DMS53 treated with DMSO at 0.1 percent for 48 hours (cell line): ENCODE results near the gene TLK2.
"Not testable (repeated sequence)": the region's sequence is repeated elsewhere in the genome, so short reads cannot be mapped to it uniquely, and the experiment has no call there.

Source experiments
- DNase-seq: peaks from one replicate; lab custom pipeline; 2025; ENCODE audit not compliant: unreplicated experiment; lab: John Stamatoyannopoulos, UW

TLK2 gene

GRCh38 chr17:62597920-62598319 is 119.3 kb downstream of the TLK2 start:
- DNase-seq, result no peak

- no peak for DNase-seq
These were observed 121.5 kb downstream of the TLK2 start for GRCh38 chr17:62599964-62600657.

DNA sequence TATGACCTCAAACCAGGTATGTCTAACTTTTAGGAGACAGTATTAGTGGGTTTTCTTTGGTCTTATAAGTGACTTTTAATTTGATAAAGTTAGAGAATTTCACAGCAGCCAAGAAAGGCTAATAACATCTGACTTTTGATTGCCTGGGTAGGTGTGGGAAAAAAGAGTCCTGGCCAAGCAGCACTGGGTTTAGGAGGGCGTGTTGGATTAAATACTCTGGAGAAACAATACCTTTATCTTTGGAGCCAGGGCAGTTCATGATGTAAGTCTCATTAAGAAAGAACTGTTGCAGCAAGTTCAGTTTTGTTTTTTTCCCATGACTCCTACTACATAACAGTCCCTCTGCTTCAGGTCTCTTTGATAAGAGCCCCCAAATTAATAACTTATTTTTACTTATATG is 122.2 kb downstream of the TLK2 start:
- no peak for DNase-seq

DNA sequence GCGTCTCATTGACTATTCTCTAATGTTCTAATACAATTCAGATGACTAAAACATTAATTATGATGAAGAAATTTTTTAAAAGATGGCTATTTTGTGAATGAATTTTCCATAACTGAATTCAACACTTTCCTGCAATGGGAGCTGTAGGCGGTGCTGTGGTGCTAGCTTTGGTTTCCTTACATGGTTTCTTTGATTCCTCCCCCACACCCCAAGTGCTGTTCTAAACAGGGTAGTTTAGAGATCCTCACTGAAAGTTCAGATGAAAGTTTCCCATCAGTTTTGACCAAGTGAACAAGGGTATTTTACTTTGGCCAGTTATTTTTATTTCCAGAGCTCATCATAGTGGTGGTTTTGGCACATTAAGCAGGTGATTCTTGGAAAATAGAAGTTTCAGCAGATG is 122.8 kb downstream of the TLK2 start:
- no peak for DNase-seq

DNA sequence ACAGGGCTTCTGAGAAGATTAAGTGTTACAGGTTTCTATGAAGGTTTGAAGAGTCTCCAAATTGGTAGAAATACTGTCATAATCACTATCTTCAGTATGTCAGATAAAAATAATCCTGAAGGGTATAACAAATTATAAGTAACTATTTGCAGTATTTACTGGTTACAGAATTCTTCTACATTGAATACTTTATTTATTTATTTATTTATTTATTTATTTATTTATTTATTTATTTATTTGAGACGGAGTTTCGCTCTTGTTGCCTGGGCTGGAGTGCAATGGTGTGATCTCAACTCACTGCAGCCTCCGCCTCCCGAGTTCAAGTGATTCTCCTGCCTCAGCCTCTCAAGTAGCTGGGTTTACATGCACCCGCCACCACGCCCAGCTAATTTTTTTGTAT is 125.2 kb downstream of the TLK2 start:
- DNase-seq, result not testable (repeated sequence)

GRCh38 chr17:62605588-62605987 is 127.0 kb downstream of the TLK2 start:
- DNase-seq, result no peak

- no peak for DNase-seq
These were observed 132.7 kb downstream of the TLK2 start for GRCh38 chr17:62611292-62611691.

GRCh38 chr17:62611728-62612127 is 133.1 kb downstream of the TLK2 start:
- no peak for DNase-seq

- DNase-seq, result not testable (repeated sequence)
These were observed 133.7 kb downstream of the TLK2 start for GRCh38 chr17:62612289-62612688.

DNA sequence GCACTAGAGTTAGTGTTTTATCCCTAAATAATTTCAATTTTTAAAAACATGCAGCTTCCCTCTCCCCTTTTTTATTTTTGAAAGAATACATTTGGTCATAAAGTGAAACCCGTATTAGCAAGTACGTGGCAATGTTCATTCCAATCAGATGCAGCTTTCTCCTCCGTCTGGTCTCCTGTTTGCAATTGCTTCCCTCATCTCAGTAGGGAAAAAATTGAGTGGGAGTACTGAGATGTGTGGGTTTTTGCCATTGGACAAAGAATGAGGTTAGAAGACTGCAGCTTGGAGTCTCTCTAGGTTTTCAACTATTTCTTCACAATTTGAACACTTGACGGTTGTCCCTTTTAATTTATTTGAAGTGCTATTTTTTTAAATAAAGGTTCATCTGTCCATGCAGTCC is 134.5 kb downstream of the TLK2 start:
- DNase-seq, result not testable (repeated sequence)

- no peak for DNase-seq
These were observed 135.5 kb downstream of the TLK2 start for GRCh38 chr17:62614142-62614541.

- no peak for DNase-seq
These were observed 136.9 kb downstream of the TLK2 start for GRCh38 chr17:62615503-62615902.

DNA sequence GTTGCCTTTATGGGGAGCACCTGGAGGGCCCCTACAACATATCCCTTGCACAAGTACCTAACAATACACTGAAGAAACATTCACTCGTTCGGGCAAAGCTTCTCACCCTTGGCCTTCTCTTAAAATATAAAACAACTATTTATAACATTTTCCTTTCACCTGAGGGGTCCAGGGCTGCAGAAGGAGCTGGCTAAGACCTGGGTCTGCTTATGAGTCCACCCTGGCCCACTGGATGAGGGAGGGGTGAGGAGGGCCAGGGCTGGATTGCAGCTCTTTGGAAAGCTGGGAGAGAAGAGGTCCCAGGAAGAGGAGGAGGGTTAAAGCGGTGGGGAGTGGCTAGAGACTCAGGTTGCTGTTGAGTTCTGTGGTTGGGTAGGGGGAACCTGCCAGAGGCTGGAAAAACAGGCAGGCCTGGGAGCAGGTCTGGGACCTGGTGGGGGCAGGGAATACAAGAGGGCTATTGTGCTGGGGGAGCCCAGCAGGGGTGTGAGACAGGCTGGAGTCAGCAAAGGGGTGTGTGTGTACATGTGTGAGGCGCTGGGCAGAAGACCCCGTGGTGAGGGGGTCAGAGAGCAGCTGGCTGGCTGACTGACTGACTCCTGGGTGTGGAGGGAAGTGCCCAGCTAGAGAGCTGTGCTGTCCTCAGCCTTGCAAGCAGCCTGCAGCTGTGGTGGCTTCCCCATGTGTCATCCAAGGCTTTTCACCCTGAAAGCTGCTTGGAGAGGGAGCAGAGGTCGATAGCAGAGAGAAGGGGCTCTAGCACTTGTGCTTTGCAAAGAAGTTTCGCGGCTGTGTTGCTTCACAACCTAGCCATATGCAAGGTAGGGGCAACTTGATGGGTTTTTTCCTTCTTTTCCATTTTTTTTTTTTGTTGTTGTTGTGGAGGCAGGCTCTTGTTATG is 138.6 kb downstream of the TLK2 start:
- DNase-seq, result no peak

DNA sequence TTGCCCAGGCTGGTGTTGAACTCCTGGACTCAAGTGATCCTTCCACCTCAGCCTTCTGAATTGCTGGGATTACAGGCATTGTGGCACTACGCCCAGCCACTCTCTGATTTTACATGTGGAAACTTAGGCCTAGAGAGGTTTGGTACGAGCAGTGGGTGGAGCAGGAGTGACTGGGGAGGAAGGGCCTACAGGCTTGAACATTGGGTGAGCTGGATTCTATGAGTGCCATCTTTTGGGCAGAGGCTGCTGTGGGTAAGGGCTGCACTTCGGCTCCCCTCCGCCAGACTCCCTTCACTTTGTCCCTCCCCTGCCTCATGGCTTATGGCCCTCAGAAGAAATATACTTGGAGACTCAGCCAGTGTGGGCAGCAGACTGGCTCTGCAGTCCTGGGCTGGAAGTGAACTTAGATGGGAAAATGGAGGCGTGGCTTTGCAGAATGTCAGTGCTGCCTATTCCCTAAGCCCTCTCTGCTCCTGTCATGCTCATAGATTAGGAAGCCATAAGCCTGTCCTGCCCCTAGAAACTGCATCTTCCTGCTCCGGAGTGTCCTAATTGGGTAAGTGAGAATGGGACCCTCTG is 139.4 kb downstream of the TLK2 start:
- DNase-seq, result no peak

- no peak for DNase-seq
These were observed 140.2 kb downstream of the TLK2 start for GRCh38 chr17:62618647-62619416.

DNA sequence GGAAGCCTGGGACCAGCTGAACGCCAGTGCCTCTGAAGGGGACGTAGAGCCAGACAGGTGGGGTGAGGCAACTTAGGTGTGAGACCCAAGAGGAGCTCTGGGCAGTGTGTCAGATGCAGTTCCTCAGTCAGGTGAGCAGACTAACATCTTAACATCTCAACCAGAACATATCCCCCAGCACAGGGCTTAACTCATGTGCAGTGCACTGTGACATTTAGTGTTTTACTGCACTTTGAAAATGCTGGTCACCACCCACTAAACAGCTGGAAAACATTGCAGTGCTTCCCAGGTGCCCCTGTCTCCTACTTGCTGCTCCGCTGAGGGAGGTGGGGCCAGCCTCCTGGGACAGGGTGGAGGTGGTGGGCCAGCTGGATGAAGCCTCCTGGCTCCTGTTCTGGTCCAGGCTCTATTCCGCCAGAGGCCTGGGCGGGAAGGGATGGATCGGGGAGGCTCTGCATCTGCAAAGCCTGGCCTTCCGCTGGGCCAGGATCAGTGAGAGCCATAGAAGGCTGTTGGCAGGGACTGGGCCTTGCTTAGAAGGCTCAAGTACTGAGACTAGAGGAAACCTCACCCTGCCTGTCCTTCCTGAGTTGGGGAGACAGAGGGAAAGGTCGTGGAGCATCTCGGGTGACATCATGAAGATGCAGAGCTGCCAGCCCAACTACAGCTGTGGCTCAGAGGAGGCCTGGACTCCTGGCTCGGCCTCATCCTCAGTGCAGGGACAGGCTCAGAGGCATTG is 141.0 kb downstream of the TLK2 start:
- no peak for DNase-seq

GRCh38 chr17:62621223-62621622 is 142.6 kb downstream of the TLK2 start:
- DNase-seq, result no peak

DNA sequence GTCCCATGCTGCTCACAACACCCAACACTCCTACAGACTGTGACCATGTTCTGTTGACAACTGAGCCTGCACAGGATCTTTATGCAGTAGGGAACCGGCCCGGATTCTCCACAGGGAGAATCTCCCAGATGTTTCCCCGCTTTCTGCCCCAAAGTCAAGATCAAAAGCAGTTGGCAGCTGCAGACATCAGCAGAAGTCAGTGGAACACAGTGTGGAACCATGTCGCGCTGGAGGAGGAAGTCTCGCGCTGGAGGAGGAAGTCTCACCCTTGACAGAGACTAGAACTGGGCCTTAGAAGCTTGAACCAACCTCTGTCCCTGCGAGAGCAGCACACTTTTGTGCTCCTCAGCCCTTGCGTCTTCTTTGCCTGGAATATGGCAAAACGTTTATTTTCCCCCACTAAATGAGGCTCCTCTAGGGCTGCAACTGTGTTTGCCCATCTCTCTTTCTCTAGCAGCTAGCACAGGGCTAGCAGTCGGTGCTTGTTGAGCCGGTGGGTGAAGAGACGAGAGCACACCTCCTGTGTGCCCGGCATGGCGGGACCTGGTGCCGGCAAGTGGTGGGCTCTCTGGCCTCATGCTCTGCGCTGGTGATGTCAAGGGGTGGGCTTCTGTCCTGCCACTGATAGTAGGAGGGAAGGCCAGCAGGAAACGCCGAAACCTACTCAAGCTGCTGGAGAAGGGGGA is 146.7 kb downstream of the TLK2 start:
- no peak for DNase-seq

DNA sequence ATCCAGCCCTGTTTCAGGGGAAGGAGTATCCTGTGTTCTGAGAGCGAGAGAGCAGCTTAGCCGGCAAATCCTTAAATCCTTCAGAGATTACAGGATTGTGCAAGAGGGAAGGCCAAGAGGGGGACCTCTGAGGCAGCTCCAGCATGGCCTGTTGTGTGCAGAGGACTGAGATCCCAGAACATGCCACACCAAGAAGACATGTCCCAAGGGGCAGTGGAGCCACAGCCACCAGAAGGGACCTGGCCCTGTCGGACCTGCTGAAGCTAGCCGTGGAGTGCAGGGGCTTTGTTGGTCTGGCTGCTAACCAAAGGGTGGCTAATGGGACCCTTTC is 147.2 kb downstream of the TLK2 start:
- no peak for DNase-seq

GRCh38 chr17:62626719-62627218 is 148.1 kb downstream of the TLK2 start:
- no peak for DNase-seq
